DMS114 treated with DMSO at 0.1 percent for 48 hours (cell line): ENCODE measurements around the gene FOXA2.
"Not testable (repeated sequence)": the region's sequence is repeated elsewhere in the genome, so short reads cannot be mapped to it uniquely, and the experiment has no call there.

ENCODE experiments used
- DNase-seq: peaks from one replicate; lab custom pipeline; 2025; ENCODE audit not compliant: unreplicated experiment; lab: John Stamatoyannopoulos, UW

Gene FOXA2

GRCh38 chr20:22584522-22584921, at the start of gene FOXA2:
Gene FOXA2 (minus strand): TSS chr20:22584572. CDS start chr20:22584278, 294 bp downstream.
- DNase-seq: no peak

DNA sequence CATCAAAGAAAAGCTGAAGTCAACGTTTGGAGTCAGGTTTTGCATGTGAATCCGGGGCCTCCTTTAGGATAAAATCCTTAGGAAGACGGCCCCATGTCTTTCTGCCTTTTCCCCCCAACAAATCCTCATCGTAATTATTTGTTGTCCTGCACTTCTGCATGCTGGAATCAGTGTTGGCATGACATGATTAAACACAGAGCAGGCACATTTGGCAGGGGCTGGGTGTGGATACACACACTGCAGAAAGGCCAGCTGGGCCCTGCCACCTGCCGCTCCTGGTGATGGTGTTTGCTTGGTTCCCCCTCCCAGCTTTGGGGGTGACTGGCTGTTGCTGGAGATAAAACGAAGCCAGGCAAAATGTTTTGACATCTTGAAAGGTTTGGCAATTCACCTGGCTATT, 46.3 kb upstream of the FOXA2 start:
- DNase-seq: no peak

GRCh38 chr20:22629927-22630326, 45.6 kb upstream of the FOXA2 start:
- no peak for DNase-seq

DNA sequence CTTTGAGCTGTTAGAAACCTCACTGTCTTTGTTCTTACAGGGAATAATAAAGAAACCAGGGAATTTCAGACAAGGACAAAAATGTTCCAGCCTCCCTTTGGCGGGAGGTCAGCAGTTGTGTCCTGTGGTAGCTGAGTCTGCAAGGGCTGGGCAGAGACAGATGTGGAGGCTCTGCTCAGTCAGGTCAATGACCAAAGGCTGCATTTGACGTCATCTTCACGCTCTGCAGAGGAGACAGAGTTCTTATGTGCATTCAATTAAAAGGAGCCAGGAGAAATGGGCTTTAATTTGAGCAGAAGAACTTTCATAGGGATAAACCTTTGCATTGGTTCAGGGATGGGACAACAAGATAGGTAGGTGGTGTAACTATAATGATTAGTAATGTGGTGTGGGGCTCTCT, 45.1 kb upstream of the FOXA2 start:
- no peak for DNase-seq

DNA sequence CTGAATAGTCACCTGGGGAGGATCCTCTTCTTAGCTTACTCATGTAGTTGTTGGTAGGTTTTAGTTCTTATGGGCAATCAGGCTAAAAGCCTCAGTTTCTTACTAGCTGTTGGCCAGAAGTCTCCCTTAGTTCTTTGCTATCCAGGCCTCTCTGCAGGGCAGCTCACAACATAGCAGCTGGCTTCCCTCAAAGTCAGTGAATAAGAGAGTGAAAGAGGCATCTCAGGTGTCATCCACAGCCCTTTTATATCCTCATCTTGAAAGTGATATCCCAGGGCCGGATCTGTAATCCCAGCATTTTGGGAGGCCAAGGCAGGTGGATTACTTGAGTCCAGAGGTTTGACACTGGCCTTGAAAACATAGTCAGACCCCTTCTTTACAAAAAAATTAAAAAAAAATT, 42.1 kb upstream of the FOXA2 start:
- no peak for DNase-seq

GRCh38 chr20:22623211-22623610, 38.8 kb upstream of the FOXA2 start:
- no peak for DNase-seq

- no peak for DNase-seq
Measured at GRCh38 chr20:22620342-22620741, 36.0 kb upstream of the FOXA2 start.

DNA sequence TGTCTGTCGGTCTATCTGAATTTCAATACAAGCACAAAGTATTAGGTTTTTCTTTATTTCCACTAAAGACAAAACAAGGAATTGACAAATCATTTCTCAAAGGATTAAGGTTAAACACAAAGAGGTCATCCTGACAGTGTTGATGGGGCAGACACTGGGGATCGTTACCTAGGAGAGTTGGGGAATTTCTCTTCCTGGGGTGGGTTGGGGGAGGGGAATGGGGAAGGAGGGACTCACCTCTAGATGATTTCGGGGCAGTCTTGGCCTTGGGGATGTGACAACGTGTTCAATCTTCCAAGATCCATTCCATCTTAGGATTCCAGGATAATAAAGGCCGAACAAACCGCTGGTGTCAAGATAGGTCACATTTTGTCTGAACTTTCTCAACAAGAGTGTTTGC, 35.4 kb upstream of the FOXA2 start:
- no peak for DNase-seq

- no peak for DNase-seq
Measured at GRCh38 chr20:22619272-22619671, 34.9 kb upstream of the FOXA2 start.

DNA sequence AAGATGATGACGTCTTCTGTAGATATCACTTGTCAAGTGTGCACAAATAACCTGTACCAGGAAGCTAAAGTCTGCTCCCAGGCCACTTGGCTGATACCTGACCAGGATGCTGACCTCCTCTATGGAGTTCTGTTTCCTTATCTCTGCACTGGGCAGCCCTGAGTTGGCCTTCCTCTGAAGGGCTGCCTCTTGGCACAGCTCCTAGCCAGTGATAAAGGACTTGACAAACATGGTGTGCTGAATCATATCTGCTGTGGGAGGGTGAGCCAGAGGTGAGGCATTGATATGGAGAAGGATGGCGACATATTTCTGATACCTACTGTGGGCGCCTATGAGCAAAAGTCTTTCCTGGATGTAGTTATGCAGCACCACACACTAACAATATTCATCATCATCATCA, 32.8 kb upstream of the FOXA2 start:
- DNase-seq: no peak

DNA sequence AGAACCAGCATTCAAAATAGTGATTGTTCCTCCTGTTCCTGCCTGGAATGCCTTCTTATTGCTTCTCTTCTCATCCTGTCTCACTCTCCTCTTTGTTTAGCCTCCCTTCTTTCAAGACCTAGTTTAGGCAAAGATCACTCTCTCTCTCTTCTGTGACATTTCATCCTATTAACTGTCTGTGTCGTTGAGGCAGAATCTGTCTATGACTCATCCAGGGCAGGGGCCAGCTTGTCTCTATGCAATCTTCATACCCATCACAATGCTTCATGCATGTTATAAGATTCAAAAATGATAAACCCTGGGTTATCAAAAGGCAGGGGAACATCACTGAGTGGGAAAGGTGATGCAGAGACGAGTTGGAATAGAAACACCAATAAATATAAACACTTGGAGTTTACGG, 32.2 kb upstream of the FOXA2 start:
- no peak for DNase-seq

- no peak for DNase-seq
Measured at GRCh38 chr20:22615425-22615824, 31.1 kb upstream of the FOXA2 start.

- DNase-seq: no peak
Measured at GRCh38 chr20:22611636-22612035, 27.3 kb upstream of the FOXA2 start.

DNA sequence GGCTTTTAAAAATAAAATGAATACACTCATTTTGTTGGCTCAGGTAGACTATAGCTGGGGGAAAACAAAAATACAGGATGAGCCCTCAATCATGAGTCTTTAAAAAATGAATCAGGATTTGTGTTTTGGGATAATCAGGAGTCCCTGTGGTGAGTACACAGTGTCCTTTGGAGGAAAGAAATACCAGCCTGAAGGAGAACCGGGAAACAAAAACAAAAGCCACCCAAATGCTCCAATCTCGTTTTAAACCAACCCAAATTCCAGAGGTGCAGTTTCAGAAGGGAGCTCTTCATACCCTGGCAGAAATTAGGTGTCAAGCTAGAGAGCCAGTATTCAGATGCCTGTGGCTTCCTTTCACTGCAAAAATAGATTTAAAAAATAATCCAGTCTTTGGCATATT, 23.3 kb upstream of the FOXA2 start:
- no peak for DNase-seq

GRCh38 chr20:22604815-22605214, 20.4 kb upstream of the FOXA2 start:
- no peak for DNase-seq

- no peak for DNase-seq
Measured at GRCh38 chr20:22601361-22602141, 17.2 kb upstream of the FOXA2 start.

DNA sequence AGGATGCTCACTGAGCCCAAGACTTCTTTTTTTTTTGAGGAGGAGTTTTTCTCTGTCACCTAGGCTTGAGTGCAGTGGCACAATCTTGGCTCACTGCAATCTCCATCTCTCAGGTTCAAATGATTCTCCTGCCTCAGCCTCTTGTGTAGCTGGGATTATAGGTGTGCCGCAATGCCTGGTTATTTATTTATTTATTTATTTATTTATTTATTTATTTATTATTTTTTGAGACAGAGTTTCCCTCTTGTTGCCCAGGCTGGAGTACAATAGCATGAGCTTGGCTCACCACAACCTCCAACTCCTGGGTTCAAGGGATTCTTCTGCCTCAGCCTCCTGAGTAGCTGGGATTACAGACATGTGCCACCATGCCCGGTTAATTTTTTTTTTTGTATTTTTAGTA, 14.9 kb upstream of the FOXA2 start:
- not testable (repeated sequence) for DNase-seq

DNA sequence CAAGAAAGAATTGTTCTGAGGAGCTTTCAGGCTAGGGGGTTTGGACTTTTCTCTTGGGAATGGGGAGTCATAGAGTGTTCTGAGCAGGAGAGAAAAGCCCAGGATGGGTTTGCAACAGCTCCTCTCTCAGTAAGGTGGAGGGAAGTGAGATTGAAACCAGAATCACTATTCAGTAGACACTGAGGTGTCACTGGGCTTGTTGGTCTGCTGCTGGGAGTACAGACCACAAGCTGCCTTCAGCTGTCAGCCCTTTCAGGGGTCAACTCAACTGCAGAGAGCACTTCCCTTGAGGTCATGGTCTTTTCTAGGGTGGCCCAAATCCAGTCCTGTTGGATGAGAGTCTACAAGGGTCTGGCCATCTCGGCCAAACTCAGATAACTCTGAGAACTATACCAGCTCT, 12.9 kb upstream of the FOXA2 start:
- DNase-seq: no peak

GRCh38 chr20:22590662-22591061, 6.3 kb upstream of the FOXA2 start:
- no peak for DNase-seq

GRCh38 chr20:22586645-22587310, 2.4 kb upstream of the FOXA2 start:
- no peak for DNase-seq

DNA sequence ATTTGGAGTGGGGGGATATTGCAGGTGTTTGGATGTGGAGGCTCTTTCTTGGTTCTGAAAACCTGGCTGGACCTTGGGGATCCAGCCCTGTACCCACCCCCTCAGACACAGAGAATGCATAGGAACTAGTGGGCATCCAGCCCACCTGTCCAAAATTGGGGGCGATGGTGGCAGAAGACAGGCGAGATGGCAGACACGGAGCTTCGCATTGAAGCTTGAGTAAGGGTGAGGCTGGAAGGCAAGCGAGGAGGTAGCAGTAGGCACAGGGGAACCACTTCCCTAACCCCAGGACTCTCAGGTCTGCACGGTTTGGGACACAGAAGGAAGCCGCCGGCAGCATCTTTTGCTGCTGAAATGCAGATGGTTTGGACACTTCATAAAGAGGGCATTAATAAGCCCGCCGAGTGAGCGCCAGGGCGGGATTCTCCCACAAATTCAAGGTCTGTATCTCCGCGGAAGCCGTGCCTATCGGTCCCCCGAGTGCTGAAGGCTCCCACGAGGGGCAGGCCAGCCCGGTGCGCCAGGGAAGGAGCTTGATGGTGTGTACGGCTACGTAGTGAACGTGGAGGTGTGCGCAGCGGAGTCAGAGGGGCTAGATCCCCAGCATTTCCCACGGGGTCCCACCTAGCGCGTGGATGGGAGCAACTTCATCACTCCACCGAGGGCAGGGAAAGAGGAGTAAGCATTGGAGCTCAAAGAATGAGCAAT, 1.6 kb upstream of the FOXA2 start:
- DNase-seq: no peak
